HepG2 (cell line): ENCODE measurements around the gene MRPL43. TPM values are rescaled to one million over a fixed set of nuclear protein-coding genes. Genes with fewer than 3 reads are reported as not detected.
A peak's percentile ranks its signal among the peaks of the same experiment; 100 is the strongest.

Experiments
- E2F1 ChIP-seq: sonication (generic); formaldehyde crosslinking; IDR thresholded peaks from 2 replicates; pipeline ENCODE4 v1.5.0; 2020; ENCODE audit warnings: missing genetic modification reagents
- FLYWCH1 ChIP-seq: sonication (generic); formaldehyde crosslinking; IDR thresholded peaks from 2 replicates; pipeline ENCODE4 v1.8.1; 2023; ENCODE audit warnings: mild to moderate bottlenecking, missing genetic modification reagents
- HCFC1 ChIP-seq: fragments of 150-350 bp; IDR thresholded peaks from 2 replicates; pipeline ENCODE4 v1.6.1; 2014; ENCODE audit warnings: low read depth, low read length
- HNF4G ChIP-seq, 2 experiments: sonication (generic) in 1 of 2; formaldehyde crosslinking in 1 of 2; IDR thresholded peaks; 2 replicates each; pipeline versions ENCODE4 v1.4.0 to v1.6.1; 2011 to 2020; ENCODE audit warnings: borderline replicate concordance in 2 of 2, low read depth in 2 of 2, mild to moderate bottlenecking in 2 of 2, low read length in 1 of 2, missing genetic modification reagents in 1 of 2, moderate library complexity in 1 of 2
- KLF12 ChIP-seq: sonication (generic); formaldehyde crosslinking; IDR thresholded peaks from 2 replicates; pipeline ENCODE4 v1.4.0; 2020; ENCODE audit warnings: missing genetic modification reagents, borderline replicate concordance
- MED8 ChIP-seq: sonication (generic); formaldehyde crosslinking; IDR thresholded peaks from 2 replicates; pipeline ENCODE4 v1.8.1; 2023; ENCODE audit warnings: mild to moderate bottlenecking, missing genetic modification reagents; ENCODE audit not compliant: insufficient replicate concordance
- MTF1 ChIP-seq: sonication (generic); formaldehyde crosslinking; IDR thresholded peaks from 2 replicates; pipeline ENCODE4 v1.5.0; 2020; ENCODE audit warnings: missing genetic modification reagents
- PLSCR1 ChIP-seq: sonication (generic); formaldehyde crosslinking; IDR thresholded peaks from 2 replicates; pipeline ENCODE4 v1.5.0; 2020; ENCODE audit warnings: missing genetic modification reagents, mild to moderate bottlenecking, borderline replicate concordance
- RERE ChIP-seq: IDR thresholded peaks from 2 replicates; pipeline ENCODE4 v1.6.1; 2016; ENCODE audit warnings: low read depth, missing genetic modification reagents, missing compliant biosample characterization
- SMARCC2 ChIP-seq: fragments of 450-650 bp; IDR thresholded peaks from 2 replicates; pipeline ENCODE4 v1.6.1; 2017; ENCODE audit warnings: antibody characterized with exemption, mild to moderate bottlenecking
- SP5 ChIP-seq: IDR thresholded peaks from 2 replicates; pipeline ENCODE4 v1.6.1; 2016; ENCODE audit warnings: low read depth, borderline replicate concordance
- TSC22D2 ChIP-seq: sonication (generic); formaldehyde crosslinking; IDR thresholded peaks from 2 replicates; pipeline ENCODE4 v1.5.1; 2020; ENCODE audit warnings: missing genetic modification reagents, mild to moderate bottlenecking, borderline replicate concordance
- ZBTB21 ChIP-seq: sonication (generic); formaldehyde crosslinking; IDR thresholded peaks from 2 replicates; pipeline ENCODE4 v1.4.0; 2020; ENCODE audit warnings: missing genetic modification reagents
- ZKSCAN1 ChIP-seq: fragments of 150-350 bp; IDR thresholded peaks from 2 replicates; pipeline ENCODE4 v1.6.1; 2014; ENCODE audit warnings: low read length
- ZNF101 ChIP-seq: sonication (generic); formaldehyde crosslinking; IDR thresholded peaks from 2 replicates; pipeline ENCODE4 v1.4.0; 2020; ENCODE audit warnings: mild to moderate bottlenecking, low read depth, missing genetic modification reagents, borderline replicate concordance
- ZNF326 ChIP-seq: sonication (generic); formaldehyde crosslinking; IDR thresholded peaks from 2 replicates; pipeline ENCODE4 v1.4.0; 2020; ENCODE audit warnings: missing genetic modification reagents, borderline replicate concordance
- ZNF687 ChIP-seq: sonication (generic); formaldehyde crosslinking; IDR thresholded peaks from 2 replicates; pipeline ENCODE4 v1.5.1; 2020; ENCODE audit warnings: mild to moderate bottlenecking, missing genetic modification reagents, moderate library complexity
- polyA plus RNA-seq, 8 experiments: library from polyadenylated mRNA; depleted of rRNA in 3 of 8; stranded (reverse) in 7 of 8; unstranded in 1 of 8; fragments of >200 nt; fragmentation: Illumina TruSeq in 4 of 8; extraction: Trizol in 4 of 8; gene quantifications; 2 replicates each; pipeline versions ENCODE4 v1.2.1 to v1.2.3, GENCODE V29; 2011 to 2016; ENCODE audit warnings: low read depth in 4 of 8, missing spikeins in 1 of 8, mixed read lengths in 1 of 8; ENCODE audit not compliant: insufficient read depth in 1 of 8
- total RNA-seq, 5 experiments: library from RNA; depleted of rRNA; stranded (reverse); fragments of >200 nt; fragmentation: Illumina TruSeq; extraction: Trizol; gene quantifications; 2 replicates each; pipeline ENCODE4 v1.2.3, GENCODE V29; 2016; ENCODE audit warnings: low read depth in 1 of 5

Gene MRPL43
- total and polyA plus RNA-seq, 2 of the 13 experiments (the other 11 are each of a cell fraction or from before 2014, with no cell fraction given), result 71.0 to 73.7 TPM

GRCh38 chr10:100998183-100998990 is 11.1 kb upstream of the MRPL43 start (continued):
- TF ChIP-seq ZNF687 (CRISPR knock-in tag), result peak; percentile 17; the same call in 1 of the 2 replicates
- no peak for TF ChIP-seq RERE (CRISPR knock-in tag)
- TF ChIP-seq ZKSCAN1, result no peak
- no peak for TF ChIP-seq PLSCR1
- TF ChIP-seq ZNF326 (CRISPR knock-in tag), result peak; percentile 87; the same call in 1 of the 2 replicates
- TF ChIP-seq MED8 (CRISPR knock-in tag), result peak; percentile 1
- TF ChIP-seq TSC22D2 (CRISPR knock-in tag), result no peak
- no peak for TF ChIP-seq SMARCC2
- TF ChIP-seq E2F1 (CRISPR knock-in tag), result no peak
- TF ChIP-seq SP5 (CRISPR knock-in tag), result peak; percentile 66
- no peak for TF ChIP-seq HNF4G (IDR thresholded peaks at IDR 0.05; ENCODE audit: borderline replicate concordance, low read depth, low read length)
- TF ChIP-seq HNF4G (CRISPR knock-in tag; IDR thresholded peaks at IDR 0.05; ENCODE audit: borderline replicate concordance, low read depth), result no peak
- TF ChIP-seq MTF1 (CRISPR knock-in tag), result no peak
- no peak for TF ChIP-seq HCFC1
- TF ChIP-seq FLYWCH1, result no peak
- TF ChIP-seq ZBTB21 (CRISPR knock-in tag), result no peak; the same call in 1 of the 2 replicates
- no peak for TF ChIP-seq KLF12 (CRISPR knock-in tag)
- TF ChIP-seq ZNF101 (CRISPR knock-in tag), result no peak
